ENCODE measurements around the gene MARVELD1.
"Not testable (repeated sequence)": the region's sequence is repeated elsewhere in the genome, so short reads cannot be mapped to it uniquely, and the experiment has no call there.

Gene MARVELD1

GRCh38 chr10:97698072-97698655, 15.4 kb upstream of the MARVELD1 start:
- DNase-seq, result not testable (repeated sequence)

GRCh38 chr10:97701438-97702069, 12.0 kb upstream of the MARVELD1 start:
- peak; percentile 32 for DNase-seq

GRCh38 chr10:97703398-97704067, 10.0 kb upstream of the MARVELD1 start:
- DNase-seq, result no peak

GRCh38 chr10:97704341-97704740, 9.2 kb upstream of the MARVELD1 start:
- DNase-seq, result no peak

GRCh38 chr10:97705006-97705670, 8.4 kb upstream of the MARVELD1 start:
- no peak for DNase-seq

- DNase-seq, result no peak
Measured at GRCh38 chr10:97707134-97707861, 6.2 kb upstream of the MARVELD1 start.

- DNase-seq, result no peak
Measured at GRCh38 chr10:97708167-97708566, 5.4 kb upstream of the MARVELD1 start.

- no peak for DNase-seq
Measured at GRCh38 chr10:97708976-97709946, 4.3 kb upstream of the MARVELD1 start.

- no peak for DNase-seq
Measured at GRCh38 chr10:97711640-97712572, 1.6 kb upstream of the MARVELD1 start.

GRCh38 chr10:97713826-97714400, 383 bp downstream of the MARVELD1 start:
- DNase-seq, result no peak

GRCh38 chr10:97714401-97715258, 1.1 kb downstream of the MARVELD1 start:
- peak; percentile 19 for DNase-seq

- no peak for DNase-seq
Measured at GRCh38 chr10:97715259-97715874, 1.8 kb downstream of the MARVELD1 start.

- DNase-seq, result no peak
Measured at GRCh38 chr10:97717627-97718026, 4.1 kb downstream of the MARVELD1 start.

GRCh38 chr10:97718178-97718577, 4.6 kb downstream of the MARVELD1 start:
- no peak for DNase-seq

- no peak for DNase-seq
Measured at GRCh38 chr10:97718659-97719142, 5.2 kb downstream of the MARVELD1 start.

- no peak for DNase-seq
Measured at GRCh38 chr10:97719602-97720001, 6.1 kb downstream of the MARVELD1 start.

- no peak for DNase-seq
Measured at GRCh38 chr10:97721871-97722780, 8.6 kb downstream of the MARVELD1 start.

- no peak for DNase-seq
Measured at GRCh38 chr10:97723001-97723400, 9.5 kb downstream of the MARVELD1 start.

Data from activated T-cell treated with anti-CD3 and anti-CD28 coated beads for 4 hours (primary cell).